Testis (tissue), 3 donors: ENCODE data around the gene LMCD1. TPM values are rescaled to one million over a fixed set of nuclear protein-coding genes. Genes with fewer than 3 reads are reported as not detected.
A peak's percentile ranks its signal among the peaks of the same experiment; 100 is the strongest.

ENCODE experiments used
- DNase-seq: peaks from one replicate; pipeline ENCODE4 v3.0.0-alpha.2; 2019
- H3K27ac ChIP-seq, 2 donors: fragments of 200-600 bp; sonication (generic); one replicate each; pipeline ENCODE4 v1.5.1; 2019
- H3K27me3 ChIP-seq: fragments of 200-600 bp; sonication (generic); one replicate; pipeline ENCODE4 v1.5.1; 2019
- H3K36me3 ChIP-seq: fragments of 200-600 bp; sonication (generic); one replicate; pipeline ENCODE4 v1.5.1; 2017; ENCODE audit warnings: low read depth; ENCODE audit errors: missing control alignments
- H3K4me1 ChIP-seq: fragments of 200-600 bp; sonication (generic); one replicate; pipeline ENCODE4 v1.5.1; 2019
- H3K4me3 ChIP-seq, 2 donors: fragments of 200-600 bp; sonication (generic); one replicate each; pipeline ENCODE4 v1.5.1; 2017 to 2019
- H3K9me3 ChIP-seq: fragments of 200-600 bp; sonication (generic); one replicate; pipeline ENCODE4 v1.5.1; 2017
- POLR2A ChIP-seq: fragments of 450-650 bp; IDR thresholded peaks from one replicate; pipeline ENCODE4 v1.6.1; 2017; ENCODE audit warnings: antibody characterized with exemption, mild to moderate bottlenecking, moderate library complexity
- WGBS, 2 donors: methylation state at CpG; one replicate each; pipeline ENCODE4 v1.1.5; 2018; 5-methylcytosine and 5-hydroxymethylcytosine counted together
- intact Hi-C: fragments of 100-400 bp; cut with DNase I; formaldehyde crosslinking; loops from one replicate; pipeline ENCODE4 v1.15.1; 2023; ENCODE audit warnings: low total_unique reads
- polyA plus RNA-seq: library from polyadenylated mRNA; stranded (reverse); fragments of 350-450 nt; fragmentation: Illumina TruSeq; extraction: RNeasy Lipid Tissue Mini Kit (QIAGEN cat#74804); gene quantifications from one replicate; pipeline ENCODE4 v1.2.3, GENCODE V29; 2014; ENCODE audit warnings: low read depth, low replicate concordance; ENCODE audit not compliant: insufficient read depth
- total RNA-seq, 2 donors: library from RNA; depleted of rRNA; stranded (reverse); fragments of >200 nt; gene quantifications; one replicate each; pipeline ENCODE4 v1.2.3, GENCODE V29; 2016
- TF ChIP-seq, protein P1 (sequence below), 3 experiments: fragments of 450-650 bp in 2 of 3; fragments of 200-600 bp in 1 of 3; sonication (generic) in 1 of 3; IDR thresholded peaks; one replicate each; pipeline ENCODE4 v1.5.1; 2016 to 2019; ENCODE audit warnings: antibody characterized with exemption in 3 of 3, mild to moderate bottlenecking in 2 of 3, moderate library complexity in 1 of 3

Gene LMCD1
- total and polyA plus RNA-seq, 3 donors from 2014 or later: 47.9 to 103 (median 53.3) TPM

GRCh38 chr3:8621141-8621540 is 119.5 kb downstream of the LMCD1 start:
- 85 to 86% methylated on average over 3 of the region's 3 CpGs for WGBS, 2 donors
- Histone ChIP-seq H3K36me3 (no peaks in the 10 kb centered on the region), H3K4me3 (no peak overlapping the region), H3K27ac (no peak overlapping the region), H3K9me3 (no peaks in the 10 kb centered on the region), H3K27me3 (no peaks in the 10 kb centered on the region), H3K4me1 (peaks cover 5% of the 10 kb centered on the region)
- intact Hi-C loops: loop anchor here (10.0 kb wide), 1 partner anchor 176 kb away; no protein-coding TSS in a partner anchor
- TF ChIP-seq, protein P1, sequence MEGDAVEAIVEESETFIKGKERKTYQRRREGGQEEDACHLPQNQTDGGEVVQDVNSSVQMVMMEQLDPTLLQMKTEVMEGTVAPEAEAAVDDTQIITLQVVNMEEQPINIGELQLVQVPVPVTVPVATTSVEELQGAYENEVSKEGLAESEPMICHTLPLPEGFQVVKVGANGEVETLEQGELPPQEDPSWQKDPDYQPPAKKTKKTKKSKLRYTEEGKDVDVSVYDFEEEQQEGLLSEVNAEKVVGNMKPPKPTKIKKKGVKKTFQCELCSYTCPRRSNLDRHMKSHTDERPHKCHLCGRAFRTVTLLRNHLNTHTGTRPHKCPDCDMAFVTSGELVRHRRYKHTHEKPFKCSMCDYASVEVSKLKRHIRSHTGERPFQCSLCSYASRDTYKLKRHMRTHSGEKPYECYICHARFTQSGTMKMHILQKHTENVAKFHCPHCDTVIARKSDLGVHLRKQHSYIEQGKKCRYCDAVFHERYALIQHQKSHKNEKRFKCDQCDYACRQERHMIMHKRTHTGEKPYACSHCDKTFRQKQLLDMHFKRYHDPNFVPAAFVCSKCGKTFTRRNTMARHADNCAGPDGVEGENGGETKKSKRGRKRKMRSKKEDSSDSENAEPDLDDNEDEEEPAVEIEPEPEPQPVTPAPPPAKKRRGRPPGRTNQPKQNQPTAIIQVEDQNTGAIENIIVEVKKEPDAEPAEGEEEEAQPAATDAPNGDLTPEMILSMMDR (IDR thresholded peaks at IDR 0.05): no peak
- TF ChIP-seq POLR2A: no peak
- no peak for DNase-seq

DNA sequence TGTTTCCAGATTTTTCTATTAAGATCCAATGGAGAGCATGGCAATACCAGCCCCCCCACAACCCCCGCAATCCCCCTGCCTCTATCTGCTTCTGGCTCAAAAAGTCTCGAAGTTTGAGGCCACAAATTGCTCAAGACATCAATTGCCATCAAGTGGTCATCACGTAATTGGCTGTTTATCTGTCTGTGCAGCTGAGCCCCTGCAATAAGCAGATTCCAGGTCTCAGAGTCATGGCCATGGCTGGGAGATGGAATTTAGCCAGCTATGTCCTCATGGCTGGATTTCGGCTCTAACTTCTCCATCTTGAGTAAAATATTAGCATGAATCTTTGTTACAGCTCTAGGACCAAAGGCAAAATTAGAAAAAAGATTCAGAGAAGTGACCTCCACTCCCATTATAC is 120.2 kb downstream of the LMCD1 start:
- intact Hi-C loops: loop anchor here (10.0 kb wide), 1 partner anchor 177 kb away; no protein-coding TSS in a partner anchor
- Histone ChIP-seq H3K9me3 (no peaks in the 10 kb centered on the region), H3K4me1 (peaks cover 5% of the 10 kb centered on the region), H3K27ac (no peak overlapping the region), H3K4me3 (no peak overlapping the region), H3K27me3 (no peaks in the 10 kb centered on the region), H3K36me3 (no peaks in the 10 kb centered on the region)
- TF ChIP-seq, protein P1 (IDR thresholded peaks at IDR 0.05): no peak
- TF ChIP-seq POLR2A: no peak
- no peak for DNase-seq
- WGBS, 2 donors: 74 to 84% methylated on average over 4 of the region's 4 CpGs

GRCh38 chr3:8622873-8623691 is 121.5 kb downstream of the LMCD1 start:
- no peak for TF ChIP-seq POLR2A
- TF ChIP-seq, protein P1 (IDR thresholded peaks at IDR 0.05): peak; percentile 71 to 88 (median 87)
- DNase-seq: peak; percentile 84
- Histone ChIP-seq H3K4me1 (peaks cover 5% of the 10 kb centered on the region), H3K9me3 (no peaks in the 10 kb centered on the region), H3K27me3 (no peaks in the 10 kb centered on the region), H3K27ac (no peak overlapping the region), H3K36me3 (no peaks in the 10 kb centered on the region), H3K4me3 (no peak overlapping the region)
- 52 to 64% methylated on average over 23 to 24 of the region's 24 CpGs for WGBS, 2 donors
- intact Hi-C loops: loop anchor here (10.0 kb wide), 1 partner anchor 178 kb away; no protein-coding TSS in a partner anchor

DNA sequence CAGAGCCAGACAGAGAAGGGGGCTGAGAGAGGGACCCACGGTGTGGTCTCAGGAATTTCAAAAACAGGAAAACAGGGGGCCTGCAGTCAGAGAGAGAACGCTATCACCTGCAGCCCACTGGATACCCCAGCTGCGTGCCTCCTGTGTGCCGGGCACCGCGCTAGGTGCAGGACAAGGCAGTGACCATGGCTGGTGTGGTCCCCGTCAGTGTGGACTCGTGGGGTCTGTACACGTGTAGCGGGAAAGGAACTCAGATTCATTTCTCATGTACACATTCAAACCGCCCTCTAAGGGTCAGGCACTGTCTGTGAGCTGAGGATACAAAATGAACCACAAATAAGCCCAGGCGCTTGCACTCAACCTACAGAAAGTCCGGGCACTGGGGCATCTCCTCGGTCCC is 122.1 kb downstream of the LMCD1 start:
- H3K4me3 ChIP-seq: no peak overlapping the region
- H3K36me3 ChIP-seq: no peaks in the 10 kb centered on the region
- peaks cover 5% of the 10 kb centered on the region for H3K4me1 ChIP-seq
- H3K9me3 ChIP-seq: no peaks in the 10 kb centered on the region
- intact Hi-C loops: loop anchor here (10.0 kb wide), 1 partner anchor 179 kb away; no protein-coding TSS in a partner anchor
- H3K27me3 ChIP-seq: no peaks in the 10 kb centered on the region
- DNase-seq: no peak
- H3K27ac ChIP-seq: no peak overlapping the region
- TF ChIP-seq, protein P1 (IDR thresholded peaks at IDR 0.05): no peak
- TF ChIP-seq POLR2A: no peak
- 86 to 91% methylated on average over 14 of the region's 14 CpGs for WGBS, 2 donors

Other genes with a start within 250 kb of the LMCD1 start
- gene SSUH2, start 143.0 kb downstream of the LMCD1 start, total RNA-seq: 10 to 100 TPM in 1 of 2 donors, 1 to 10 TPM in 1; 9.8 to 15.0 TPM
- 28.9 TPM for gene SSUH2, start 143.0 kb downstream of the LMCD1 start, polyA plus RNA-seq
- gene CAV3, start 232.0 kb downstream of the LMCD1 start, total RNA-seq: not detected
- gene CAV3, start 232.0 kb downstream of the LMCD1 start, polyA plus RNA-seq: 1.3 TPM